WTC11 (cell line): ENCODE measurements around the gene PARPBP. TPM values are rescaled to one million over a fixed set of nuclear protein-coding genes. Genes with fewer than 3 reads are reported as not detected.

Experiments used
- ATAC-seq: fragments of 200-7000 bp; cut with Tn5 transposase; 2 replicates; pipeline ENCODE4 v1.10.0; 2021; ENCODE audit warnings: mild to moderate bottlenecking, moderate library complexity
- CTCF ChIA-PET: fragments of 300-600 bp; sonication (Branson Sonifier 250); formaldehyde crosslinking; loops from one replicate; lab custom pipeline; 2021; ENCODE audit warnings: antibody characterized with exemption; lab: Charles Lee
- POLR2A ChIA-PET: fragments of 350-600 bp; sonication (Branson Sonifier 250); formaldehyde crosslinking; loops from one replicate; lab custom pipeline; 2021; ENCODE audit warnings: antibody characterized with exemption; lab: Charles Lee
- DNase-seq: peaks from one replicate; pipeline ENCODE4 v3.0.0; 2021; ENCODE audit warnings: low spot score
- H3K27ac Mint-ChIP-seq: 2 replicates; pipeline ENCODE4 v1.8.0; 2021; ENCODE audit warnings: mixed read lengths
- H3K27me3 Mint-ChIP-seq: 2 replicates; pipeline ENCODE4 v1.8.0; 2021; ENCODE audit warnings: low read depth, mild to moderate bottlenecking, moderate library complexity, mixed read lengths
- H3K36me3 Mint-ChIP-seq: 2 replicates; pipeline ENCODE4 v1.8.0; 2021; ENCODE audit warnings: mixed read lengths
- H3K4me1 Mint-ChIP-seq: 2 replicates; pipeline ENCODE4 v1.8.0; 2022; ENCODE audit warnings: mixed read lengths
- H3K4me3 Mint-ChIP-seq: 2 replicates; pipeline ENCODE4 v1.8.0; 2021; ENCODE audit warnings: mild to moderate bottlenecking, moderate library complexity, mixed read lengths
- H3K9me3 Mint-ChIP-seq: 2 replicates; pipeline ENCODE4 v1.8.0; 2021; ENCODE audit warnings: mixed read lengths
- E2F5 ChIP-seq: sonication (generic); formaldehyde crosslinking; IDR thresholded peaks from 2 replicates; pipeline ENCODE4 v1.8.1; 2022; ENCODE audit warnings: mild to moderate bottlenecking, moderate library complexity, missing genetic modification reagents
- ETV6 ChIP-seq: sonication (generic); formaldehyde crosslinking; IDR thresholded peaks from 2 replicates; pipeline ENCODE4 v1.8.1; 2022; ENCODE audit warnings: mild to moderate bottlenecking, missing genetic modification reagents
- FOXK1 ChIP-seq: sonication (generic); formaldehyde crosslinking; IDR thresholded peaks from 2 replicates; pipeline ENCODE4 v1.8.0; 2022; ENCODE audit warnings: mild to moderate bottlenecking, moderate library complexity, missing genetic modification reagents
- FOXP1 ChIP-seq: sonication (generic); formaldehyde crosslinking; IDR thresholded peaks from 2 replicates; pipeline ENCODE4 v1.8.0; 2022; ENCODE audit warnings: missing genetic modification reagents, mild to moderate bottlenecking, moderate library complexity, borderline replicate concordance
- MXD4 ChIP-seq: fragments of 250-450 bp; sonication (Bioruptor Pico); IDR thresholded peaks from 2 replicates; pipeline ENCODE4 v1.8.0; 2021; ENCODE audit warnings: mild to moderate bottlenecking, moderate library complexity, borderline replicate concordance
- OVOL2 ChIP-seq: fragments of 250-450 bp; sonication (Bioruptor Pico); IDR thresholded peaks from 2 replicates; pipeline ENCODE4 v1.9.0; 2021; ENCODE audit warnings: mild to moderate bottlenecking, borderline replicate concordance
- PRDM15 ChIP-seq: sonication (generic); formaldehyde crosslinking; IDR thresholded peaks from 2 replicates; pipeline ENCODE4 v1.8.0; 2022; ENCODE audit warnings: missing genetic modification reagents
- RORB ChIP-seq: fragments of 250-450 bp; sonication (Bioruptor Pico); IDR thresholded peaks from 2 replicates; pipeline ENCODE4 v1.9.0; 2021; ENCODE audit warnings: mild to moderate bottlenecking
- SOX15 ChIP-seq: fragments of 250-450 bp; sonication (Bioruptor Pico); IDR thresholded peaks from 2 replicates; pipeline ENCODE4 v1.9.0; 2021; ENCODE audit warnings: mild to moderate bottlenecking
- TCF7 ChIP-seq: sonication (generic); formaldehyde crosslinking; IDR thresholded peaks from 2 replicates; pipeline ENCODE4 v1.8.0; 2022; ENCODE audit warnings: mild to moderate bottlenecking, low read depth, missing genetic modification reagents, moderate library complexity
- TEAD4 ChIP-seq: sonication (generic); formaldehyde crosslinking; IDR thresholded peaks from 2 replicates; pipeline ENCODE4 v1.8.0; 2022; ENCODE audit warnings: mild to moderate bottlenecking, missing genetic modification reagents
- USF2 ChIP-seq: sonication (generic); formaldehyde crosslinking; IDR thresholded peaks from 2 replicates; pipeline ENCODE4 v1.8.1; 2023; ENCODE audit warnings: mild to moderate bottlenecking, missing genetic modification reagents, moderate library complexity
- ZNF219 ChIP-seq: sonication (generic); formaldehyde crosslinking; IDR thresholded peaks from 2 replicates; pipeline ENCODE4 v1.8.0; 2023; ENCODE audit warnings: missing genetic modification reagents, mild to moderate bottlenecking, borderline replicate concordance
- ZNF396 ChIP-seq: fragments of 250-450 bp; sonication (Bioruptor Pico); IDR thresholded peaks from 2 replicates; pipeline ENCODE4 v1.8.0; 2021; ENCODE audit warnings: mild to moderate bottlenecking, moderate library complexity, borderline replicate concordance
- ZNF425 ChIP-seq: fragments of 250-450 bp; sonication (Bioruptor Pico); conservative IDR thresholded peaks from 2 replicates; pipeline ENCODE4 v1.9.0; 2021; ENCODE audit warnings: mild to moderate bottlenecking
- ZNF671 ChIP-seq: fragments of 250-450 bp; sonication (Bioruptor Pico); IDR thresholded peaks from 2 replicates; pipeline ENCODE4 v1.8.0; 2021; ENCODE audit warnings: mild to moderate bottlenecking
- ZSCAN18 ChIP-seq: fragments of 250-450 bp; sonication (Bioruptor Pico); IDR thresholded peaks from 2 replicates; pipeline ENCODE4 v2.1.2; 2022; ENCODE audit warnings: mild to moderate bottlenecking, moderate library complexity
- total RNA-seq: library from RNA; stranded (reverse); gene quantifications from 3 replicates; pipeline ENCODE4 v1.2.3, GENCODE V29; 2021

Gene PARPBP
- total RNA-seq, 1 experiment from 2014 or later: 19.2 TPM

GRCh38 chr12:102107970-102108369 lies 12.0 kb upstream of the PARPBP start (continued):
- TF ChIP-seq PRDM15 (CRISPR knock-in tag) (no peak), ZNF219 (CRISPR knock-in tag) (no peak)
- TF ChIP-seq, all 79 proteins: peak for 0

GRCh38 chr12:102110782-102111181 lies 9.2 kb upstream of the PARPBP start:
- H3K4me1 Mint-ChIP-seq: peaks cover 19% of the 10 kb centered on the region
- ChIA-PET POLR2A (no interaction called here), CTCF (no interaction called here)
- DNase-seq (no peak), ATAC-seq (no peak)
- TF ChIP-seq SOX15 (CRISPR knock-in tag) (no peak), FOXP1 (CRISPR knock-in tag) (no peak), RORB (CRISPR knock-in tag) (no peak), ZSCAN18 (CRISPR knock-in tag) (no peak), FOXK1 (CRISPR knock-in tag) (no peak), ZNF425 (CRISPR knock-in tag) (no peak), OVOL2 (CRISPR knock-in tag) (no peak), E2F5 (CRISPR knock-in tag) (no peak), USF2 (CRISPR knock-in tag) (no peak), ZNF671 (CRISPR knock-in tag) (no peak), TEAD4 (CRISPR knock-in tag) (no peak), ETV6 (CRISPR knock-in tag) (no peak), TCF7 (CRISPR knock-in tag) (no peak), ZNF396 (CRISPR knock-in tag) (no peak), MXD4 (CRISPR knock-in tag) (no peak)
- peaks cover 20% of the 10 kb centered on the region for H3K9me3 Mint-ChIP-seq
- H3K36me3 Mint-ChIP-seq: peaks cover 63% of the 10 kb centered on the region
- H3K27me3 Mint-ChIP-seq: no peaks in the 10 kb centered on the region
- no peak overlapping the region for H3K4me3 Mint-ChIP-seq
- H3K27ac Mint-ChIP-seq: no peak overlapping the region
